ENCODE data around the gene CEBPZOS.

Gene CEBPZOS

DNA sequence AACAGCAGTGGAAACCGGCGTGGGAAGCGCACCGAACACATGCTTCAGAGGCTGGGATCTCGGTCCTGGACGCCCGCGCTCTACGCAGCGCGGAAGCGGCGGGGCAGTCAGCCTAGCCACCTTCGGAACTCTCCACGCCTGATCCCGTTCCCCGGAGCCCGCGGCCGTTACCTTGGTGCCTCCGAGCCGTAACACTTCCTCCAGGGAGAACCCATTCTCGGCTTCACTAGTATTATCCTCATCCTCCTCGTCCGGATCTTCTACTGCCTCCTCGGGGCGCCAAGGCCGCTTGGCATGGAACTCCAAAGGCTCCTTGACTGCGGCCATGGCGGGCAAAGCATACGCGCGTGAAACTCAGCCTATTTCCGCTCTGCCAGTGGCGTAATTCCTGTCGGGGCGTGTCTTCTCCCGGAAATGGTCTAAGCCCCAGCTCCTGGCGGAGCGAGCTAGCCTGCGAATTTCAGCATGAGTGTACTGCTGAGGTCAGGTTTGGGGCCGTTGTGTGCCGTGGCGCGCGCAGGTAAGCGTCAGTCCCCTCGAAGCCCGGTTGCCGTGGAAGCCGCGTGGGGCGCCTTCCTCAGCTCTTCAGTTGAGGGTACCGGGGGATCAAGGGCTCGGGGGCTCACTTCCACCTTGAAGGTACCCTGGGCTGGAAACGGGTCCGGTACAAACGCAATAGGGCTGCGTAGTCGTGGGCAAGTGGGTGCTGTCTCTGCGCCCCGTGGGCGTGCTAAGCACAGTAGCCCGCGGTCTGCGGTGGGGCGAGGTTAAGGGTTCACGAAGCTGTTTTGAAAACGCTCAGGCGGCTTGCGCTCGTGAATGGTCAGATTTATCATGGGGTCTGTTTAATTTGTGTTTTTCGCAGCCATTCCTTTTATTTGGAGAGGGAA, 35.2 kb downstream of the CEBPZOS start, which contains the start of the genes CEBPZ and NDUFAF7:
CEBPZ (minus strand) TSS at position 356 of the 890 bp plus-strand sequence; CDS start at position 327, 29 bp downstream.
NDUFAF7 (plus strand) TSS at position 418 of the 890 bp plus-strand sequence; CDS start at position 466, 48 bp downstream.
- peak; percentile 94 for FAIRE-seq
- DNase-seq (ENCODE audit: insufficient read length, low spot score): peak; percentile 84

DNA sequence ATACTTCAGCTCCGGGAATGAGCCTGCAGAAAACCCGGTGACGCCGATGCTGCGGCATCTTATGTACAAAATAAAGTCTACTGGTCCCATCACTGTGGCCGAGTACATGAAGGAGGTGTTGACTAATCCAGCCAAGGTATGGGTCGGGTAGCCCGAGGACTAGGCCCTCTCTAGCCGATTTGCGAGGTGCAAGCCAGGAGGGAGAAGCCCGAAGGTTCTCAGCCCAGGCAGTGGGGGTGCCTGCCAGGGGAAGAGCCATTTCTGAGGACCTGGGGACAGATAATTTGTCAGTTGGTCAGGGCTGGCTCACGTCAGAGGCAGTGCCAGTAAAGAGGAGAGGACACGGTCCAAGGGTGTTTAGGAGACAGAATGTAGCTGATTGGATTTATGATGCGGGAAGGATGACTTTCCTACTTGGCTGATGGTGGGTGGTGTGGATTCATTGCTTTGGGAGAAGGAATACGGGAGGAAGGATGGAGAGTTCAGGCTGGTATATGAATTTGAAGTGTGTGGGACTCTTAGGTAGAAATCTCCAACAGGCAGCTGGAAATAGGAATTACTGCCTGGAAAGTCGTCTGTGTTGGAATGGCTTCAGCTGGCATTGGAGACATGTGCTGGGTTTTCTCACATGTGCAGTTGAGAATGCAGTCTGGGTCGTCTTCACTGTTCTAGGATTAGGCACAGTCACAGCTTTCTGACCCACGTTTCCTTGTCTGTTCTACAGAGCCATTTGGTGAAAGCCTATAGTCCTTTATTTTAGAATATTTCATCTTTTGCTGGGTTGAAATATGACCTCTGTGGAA, 36.0 kb downstream of the CEBPZOS start:
- DNase-seq (ENCODE audit: insufficient read length, low spot score): peak; percentile 20
- FAIRE-seq: peak; percentile 23

GRCh38 chr2:37243435-37243834, 47.1 kb downstream of the CEBPZOS start:
- FAIRE-seq: no peak

DNA sequence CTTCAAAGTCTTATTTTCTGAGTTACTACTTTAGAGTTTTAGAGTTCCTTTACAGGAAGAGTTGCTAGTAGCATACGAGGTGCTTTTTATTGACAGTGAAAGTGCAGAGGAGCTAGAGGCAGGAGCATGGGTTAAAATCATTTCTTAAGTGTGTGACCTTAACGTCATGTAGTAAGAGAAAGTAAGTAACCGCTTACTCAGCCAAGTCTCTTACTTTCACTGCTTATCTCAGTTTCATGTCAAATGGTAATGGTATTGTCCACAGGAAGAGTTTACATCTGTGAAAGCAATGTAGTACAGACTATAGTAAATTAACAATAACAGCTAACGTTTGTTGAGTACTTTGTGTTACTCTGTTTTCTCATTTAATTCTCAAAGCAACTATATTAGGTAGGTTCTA, 47.7 kb downstream of the CEBPZOS start:
- DNase-seq (ENCODE audit: insufficient read length, low spot score) (no peak), FAIRE-seq (peak; percentile 21)

More at GRCh38 chr2:37243435-37243834, 47.1 kb downstream of the CEBPZOS start:
- no peak for DNase-seq (ENCODE audit: insufficient read length, low spot score)

GRCh38 chr2:37244755-37245154, 48.5 kb downstream of the CEBPZOS start:
- FAIRE-seq (no peak), DNase-seq (ENCODE audit: insufficient read length, low spot score) (no peak)

DNA sequence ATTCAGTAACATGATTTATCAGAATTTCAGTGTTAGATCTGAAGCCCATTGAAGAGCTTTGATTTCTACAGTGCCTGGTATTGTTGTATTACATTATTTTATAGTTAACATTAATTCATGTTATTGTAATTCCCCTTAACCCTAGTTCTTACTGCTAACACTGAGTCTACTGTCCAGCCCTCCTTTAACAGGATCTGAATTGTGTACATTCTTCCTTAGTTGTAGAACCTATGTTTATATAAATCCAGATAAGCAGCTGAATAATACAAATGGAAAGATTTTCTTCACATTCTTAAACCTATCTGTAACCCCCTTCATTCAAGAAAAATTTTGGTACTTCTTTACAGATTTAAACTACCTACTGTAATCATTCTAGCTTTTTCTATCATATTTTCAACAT, 49.9 kb downstream of the CEBPZOS start:
- no peak for DNase-seq (ENCODE audit: insufficient read length, low spot score)
- FAIRE-seq: no peak

- DNase-seq (ENCODE audit: insufficient read length, low spot score): no peak
- peak; percentile 11 for FAIRE-seq
These were observed 54.8 kb downstream of the CEBPZOS start for GRCh38 chr2:37250869-37251740.

Measured in GM19239 (cell line).